HG02981 (cell line): Measurements from ENCODE around the gene C22orf31.

Experiments
- ATAC-seq: cut with Tn5 transposase; IDR thresholded peaks from one replicate; pipeline ENCODE4 v1.9.1; 2021; ENCODE audit warnings: mild to moderate bottlenecking, moderate library complexity; ENCODE audit not compliant: unreplicated experiment

The C22orf31 gene

DNA sequence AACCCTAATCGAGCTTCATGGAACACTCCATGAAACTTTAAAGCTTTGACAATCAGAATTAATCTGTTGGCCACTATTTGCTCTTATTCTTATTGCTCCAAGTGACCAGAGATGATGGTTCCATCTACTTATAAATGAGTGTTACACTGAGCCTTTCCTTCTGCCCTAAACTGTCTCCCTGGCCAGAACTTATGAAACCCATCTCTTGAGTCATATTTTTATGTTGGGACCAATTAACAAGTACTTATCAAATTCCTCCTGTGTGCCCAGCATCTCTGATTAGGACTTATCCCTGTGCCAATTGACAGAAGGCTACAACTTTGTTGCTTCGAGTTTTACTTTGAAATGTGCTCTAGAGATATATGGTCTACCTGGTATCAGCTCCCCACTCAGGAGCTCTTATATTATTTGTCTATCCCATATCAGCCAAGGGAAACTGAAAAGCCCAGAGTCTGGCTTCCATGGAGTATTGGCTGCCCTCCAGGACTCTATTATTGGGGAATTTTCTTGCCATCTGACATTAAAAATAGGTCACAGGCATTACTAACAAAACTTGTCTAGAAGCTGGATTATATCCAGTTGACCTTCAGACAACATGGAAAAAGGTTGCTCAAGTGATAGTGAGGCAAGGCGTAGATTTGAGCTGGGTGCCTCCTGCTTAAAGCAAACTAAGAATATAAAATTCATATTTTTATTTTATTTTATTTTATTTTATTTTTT lies 20.0 kb upstream of the C22orf31 start:
- ATAC-seq: no peak

DNA sequence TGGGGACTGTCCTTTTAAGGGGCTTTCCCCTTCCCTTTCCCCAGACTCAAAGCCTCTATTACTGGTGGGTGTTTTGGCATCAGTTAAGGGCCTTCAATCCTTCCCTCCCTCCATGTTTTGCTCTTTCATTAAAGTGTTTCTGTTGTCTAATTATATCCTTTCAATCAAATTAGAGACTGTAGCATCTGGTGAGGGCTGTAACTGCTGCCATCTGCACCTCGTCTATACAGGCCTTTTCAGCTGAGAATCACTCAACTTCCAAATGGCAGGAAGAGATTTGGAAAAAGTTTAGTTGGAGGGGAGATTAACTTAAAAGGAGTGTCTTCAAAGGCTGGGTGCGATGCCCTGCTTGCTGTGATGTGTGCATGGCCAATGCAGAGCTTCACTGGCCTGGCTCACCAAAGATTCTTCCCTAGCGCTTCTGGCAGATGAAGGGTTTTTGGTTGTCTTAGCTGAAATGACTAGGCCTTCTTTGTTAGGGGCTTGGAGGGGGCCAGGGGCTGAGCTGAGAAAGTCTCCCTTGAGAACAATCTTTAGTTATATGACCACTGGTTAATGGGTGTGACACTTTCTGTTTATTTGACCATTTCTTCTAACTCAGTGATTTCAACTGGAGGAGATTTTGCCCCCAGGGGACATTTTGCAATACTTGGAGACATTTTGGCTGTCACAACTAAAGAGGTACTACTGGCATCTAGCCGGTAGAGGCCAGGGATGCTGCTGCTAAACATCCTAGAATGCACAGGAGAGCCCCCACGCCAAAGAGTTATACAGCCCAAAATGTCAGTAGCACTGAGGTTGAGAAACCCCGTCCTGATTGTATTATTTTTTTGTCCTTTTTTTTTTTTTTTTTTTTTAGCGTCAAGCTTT lies 18.7 kb upstream of the C22orf31 start:
- ATAC-seq: no peak

GRCh38 chr22:29079218-29079901 lies 17.7 kb upstream of the C22orf31 start:
- no peak for ATAC-seq

- no peak for ATAC-seq
Observed at GRCh38 chr22:29078869-29079207, 17.2 kb upstream of the C22orf31 start.

DNA sequence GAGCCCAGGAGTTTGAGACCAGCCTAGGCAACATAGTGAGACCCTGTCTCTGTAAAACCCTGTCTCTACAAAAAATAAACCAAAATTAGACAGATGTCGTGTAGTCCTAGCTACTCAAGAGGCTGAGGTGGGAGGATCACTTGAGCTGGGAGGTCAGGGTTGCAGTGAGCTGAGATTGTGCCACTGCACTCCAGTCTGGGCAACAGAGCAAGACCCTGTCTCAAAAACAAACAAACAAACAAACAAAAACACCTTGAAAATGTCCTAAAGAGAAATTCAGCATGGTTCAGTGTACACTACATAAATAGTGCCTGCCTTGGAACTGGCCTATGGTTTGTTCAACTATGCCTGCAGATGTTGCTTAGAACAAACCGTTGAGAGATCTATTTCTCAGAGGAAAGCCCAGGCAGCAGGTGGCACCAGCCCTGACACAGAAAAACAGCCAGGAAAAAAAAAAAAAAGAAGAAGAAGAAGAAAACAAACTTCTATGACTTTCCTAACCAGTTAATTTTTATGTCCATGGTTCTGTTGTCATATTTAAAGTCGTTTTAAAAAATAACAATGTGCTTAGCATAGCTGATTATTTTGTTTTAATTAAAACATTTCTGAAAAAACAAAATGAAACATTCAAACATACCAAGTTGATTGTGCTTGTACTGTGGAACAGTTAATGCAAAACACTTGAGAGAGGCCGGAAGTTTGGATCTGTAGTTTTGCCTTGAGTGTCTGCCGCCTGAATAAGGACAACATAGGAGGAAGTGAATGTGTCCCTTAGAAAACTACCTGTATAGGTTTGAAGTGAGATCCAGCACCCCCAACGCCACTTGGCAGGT lies 16.6 kb upstream of the C22orf31 start:
- ATAC-seq: no peak

DNA sequence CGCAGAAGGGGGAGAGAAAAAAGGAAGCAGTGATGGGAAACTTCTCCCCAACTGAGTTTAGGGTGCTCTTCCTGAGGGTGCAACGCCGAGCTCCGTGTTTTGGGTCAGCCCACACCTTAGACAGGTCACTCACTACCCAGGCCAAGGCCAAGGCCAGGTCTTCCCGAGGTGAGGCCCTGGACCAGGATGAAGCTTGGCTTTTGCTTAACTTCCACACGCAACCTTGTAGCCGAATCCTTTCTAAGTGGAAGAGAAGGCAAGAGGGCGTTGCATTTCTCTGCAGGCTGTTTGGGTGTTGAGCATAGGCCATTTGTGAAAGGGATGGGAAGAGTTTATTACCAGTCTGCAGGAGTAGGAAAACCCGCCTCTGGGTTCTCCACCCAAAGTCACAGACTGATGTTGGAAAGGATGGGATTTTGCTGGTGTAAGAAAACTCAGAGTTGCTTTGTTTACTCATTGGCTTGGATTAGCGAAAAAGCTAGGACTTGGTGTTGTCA lies 12.7 kb upstream of the C22orf31 start:
- ATAC-seq: no peak

- no peak for ATAC-seq
Observed at GRCh38 chr22:29073618-29074275, 12.1 kb upstream of the C22orf31 start.

DNA sequence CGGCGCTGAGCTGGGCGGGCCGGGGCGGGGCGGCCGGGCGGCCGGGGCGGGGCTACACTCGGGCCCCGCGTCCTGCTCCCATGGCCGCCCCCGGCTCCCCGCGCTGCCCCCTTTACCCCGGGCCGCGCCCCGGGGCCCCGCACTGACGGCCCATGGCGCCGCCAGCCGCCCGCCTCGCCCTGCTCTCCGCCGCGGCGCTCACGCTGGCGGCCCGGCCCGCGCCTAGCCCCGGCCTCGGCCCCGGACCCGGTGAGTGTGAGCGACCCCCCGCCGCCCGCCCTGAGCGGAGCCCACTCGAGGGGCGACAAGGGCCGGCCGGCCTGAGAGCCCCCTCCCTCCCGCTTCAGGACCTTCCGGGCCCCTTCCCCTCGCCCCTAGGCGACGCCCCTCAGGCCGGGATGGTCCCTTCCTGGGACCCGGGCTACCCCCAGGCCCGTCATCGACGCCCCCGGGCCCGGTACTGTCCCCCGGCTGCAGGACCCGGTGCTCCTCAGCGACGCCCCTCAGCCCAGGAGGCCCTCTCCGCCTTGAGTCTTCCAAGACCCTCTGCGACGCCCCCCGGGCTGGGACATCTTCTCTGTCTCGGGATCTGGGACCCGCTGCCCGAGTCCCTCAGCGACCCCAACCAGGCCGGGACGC lies 11.5 kb upstream of the C22orf31 start, which contains the start of gene KREMEN1:
Gene KREMEN1 (plus strand): TSS at position 57 of the 639 bp plus-strand sequence. CDS start 96 bp downstream, at position 153.
- ATAC-seq: no peak

DNA sequence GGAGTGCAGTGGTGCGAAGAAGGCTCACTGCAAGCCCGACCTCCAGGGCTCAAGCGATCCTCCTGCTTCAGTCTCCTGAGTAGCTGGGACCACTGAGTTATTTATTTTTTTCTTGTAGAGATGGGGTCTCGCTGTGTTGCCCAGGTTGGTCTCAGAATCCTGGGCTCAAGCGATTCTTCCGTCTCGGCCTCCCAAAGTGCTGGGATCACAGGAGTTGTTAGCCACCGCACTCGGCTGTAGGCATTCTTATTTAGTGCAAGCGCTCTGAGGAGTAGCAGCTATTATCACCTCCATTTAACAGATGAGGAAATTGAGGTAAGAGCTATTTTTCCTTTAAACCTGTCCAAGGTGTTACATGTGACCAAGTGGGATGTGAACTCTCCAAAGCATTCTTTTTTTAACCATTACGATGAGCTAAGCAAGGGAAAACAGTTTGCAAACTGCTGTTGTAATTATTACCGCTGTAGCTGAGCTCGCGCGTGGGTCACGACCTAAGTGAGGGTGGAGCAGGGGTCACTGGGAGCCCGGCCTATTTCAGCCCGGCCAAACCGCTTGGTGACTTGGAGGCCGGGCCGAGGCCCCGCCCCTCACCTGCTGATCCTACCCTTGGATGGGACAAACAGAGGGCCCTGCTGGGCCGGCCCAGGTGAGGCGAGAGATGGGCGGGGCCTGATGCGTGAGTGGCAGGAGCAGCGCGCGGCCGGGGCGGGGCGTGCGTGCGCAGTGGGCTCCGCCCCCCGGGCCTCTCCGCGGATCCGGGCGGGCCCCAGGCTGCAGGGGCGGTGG lies 10.8 kb upstream of the C22orf31 start:
- ATAC-seq: peak; percentile 83

DNA sequence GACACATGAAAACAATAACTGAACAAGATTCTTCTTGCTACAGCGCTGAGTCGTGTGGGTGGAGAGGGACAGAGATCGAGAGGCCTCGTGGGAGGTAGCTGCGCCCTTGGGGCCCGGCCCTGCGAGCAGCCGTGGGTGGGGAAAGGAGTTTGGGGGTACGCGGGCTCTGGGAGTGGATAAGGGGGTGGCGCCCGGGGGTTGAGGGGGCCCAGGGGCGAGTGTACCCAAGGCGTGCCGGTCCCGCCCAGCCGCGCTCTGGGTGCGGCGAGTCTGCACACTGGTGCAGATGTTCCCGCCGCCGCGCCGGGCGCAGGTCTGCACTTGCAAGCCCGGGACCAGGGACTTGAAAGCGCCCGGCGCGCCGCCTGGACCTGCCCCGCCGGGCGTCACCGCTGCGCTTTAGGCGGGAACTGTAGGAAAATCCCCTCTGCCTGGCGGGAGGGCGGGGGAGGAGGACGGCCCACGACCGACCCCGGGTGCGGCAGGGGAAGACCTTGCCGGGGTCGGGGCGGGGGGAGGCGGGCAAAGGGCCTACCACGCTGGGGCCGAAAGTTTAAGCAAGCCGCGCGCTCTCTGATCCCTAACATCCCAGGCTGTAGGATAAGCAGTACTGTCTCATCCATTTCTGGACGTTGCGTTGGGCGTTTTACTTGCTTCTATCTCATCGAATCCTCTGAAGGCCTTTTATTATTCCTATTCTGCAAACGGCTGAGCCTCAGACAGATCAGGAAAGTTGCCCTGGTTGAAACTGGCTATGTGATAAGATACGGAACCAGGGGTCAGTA lies 9.8 kb upstream of the C22orf31 start:
- no peak for ATAC-seq

- ATAC-seq: no peak
Observed at GRCh38 chr22:29070490-29070889, 8.9 kb upstream of the C22orf31 start.

DNA sequence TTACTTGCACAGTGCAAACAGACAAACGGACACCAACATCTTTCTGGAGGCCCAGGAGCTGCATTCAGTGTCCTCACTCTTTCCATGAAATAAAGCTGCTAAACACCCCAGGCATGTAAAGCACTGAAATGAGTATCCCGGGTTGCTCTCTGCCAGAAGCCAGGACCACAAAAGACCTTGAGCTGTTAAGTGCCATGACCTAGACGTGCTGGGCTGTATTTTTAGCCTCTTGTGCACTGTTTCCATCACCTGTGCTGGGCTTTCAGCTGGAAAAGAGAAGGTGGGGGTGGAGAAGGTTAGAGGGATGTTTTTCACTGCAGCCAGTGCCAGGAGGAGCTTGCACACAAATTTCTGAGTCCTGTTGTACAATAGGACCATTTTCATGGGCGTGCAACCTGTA lies 7.8 kb upstream of the C22orf31 start:
- no peak for ATAC-seq

DNA sequence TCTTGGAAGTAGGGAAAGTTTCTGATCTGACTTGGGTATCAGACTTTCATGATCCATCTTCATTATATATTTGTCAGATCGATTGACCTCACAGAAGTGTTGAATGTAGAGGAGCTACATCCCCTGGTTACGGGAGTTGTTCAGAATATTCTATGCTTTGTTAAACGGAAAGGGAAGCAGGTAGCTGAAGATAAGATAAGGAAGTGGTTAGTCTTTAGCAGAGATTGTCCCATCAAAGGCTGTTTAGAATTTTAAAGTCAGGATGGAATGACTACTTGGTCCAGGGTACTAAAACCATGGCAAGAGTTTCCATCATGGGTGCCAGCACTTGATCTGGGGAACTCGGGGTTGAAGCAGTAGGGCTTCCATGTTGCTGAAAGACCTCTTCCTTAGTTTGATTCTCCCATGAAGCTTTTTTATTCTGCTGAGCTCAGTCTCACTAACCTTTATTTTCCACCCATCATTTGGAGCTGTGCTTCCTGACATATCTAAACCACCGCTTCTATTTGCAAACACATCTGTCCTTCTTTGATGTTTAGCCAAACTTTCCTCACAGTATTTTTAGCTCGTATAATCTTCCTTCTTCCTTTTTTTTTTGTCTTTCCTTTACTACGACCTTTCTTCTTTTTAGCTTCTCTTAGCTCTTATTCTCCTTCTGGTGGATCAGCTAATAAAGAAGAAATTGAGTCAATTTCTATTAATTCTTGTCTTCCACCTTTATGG lies 4.0 kb upstream of the C22orf31 start:
- ATAC-seq: no peak

DNA sequence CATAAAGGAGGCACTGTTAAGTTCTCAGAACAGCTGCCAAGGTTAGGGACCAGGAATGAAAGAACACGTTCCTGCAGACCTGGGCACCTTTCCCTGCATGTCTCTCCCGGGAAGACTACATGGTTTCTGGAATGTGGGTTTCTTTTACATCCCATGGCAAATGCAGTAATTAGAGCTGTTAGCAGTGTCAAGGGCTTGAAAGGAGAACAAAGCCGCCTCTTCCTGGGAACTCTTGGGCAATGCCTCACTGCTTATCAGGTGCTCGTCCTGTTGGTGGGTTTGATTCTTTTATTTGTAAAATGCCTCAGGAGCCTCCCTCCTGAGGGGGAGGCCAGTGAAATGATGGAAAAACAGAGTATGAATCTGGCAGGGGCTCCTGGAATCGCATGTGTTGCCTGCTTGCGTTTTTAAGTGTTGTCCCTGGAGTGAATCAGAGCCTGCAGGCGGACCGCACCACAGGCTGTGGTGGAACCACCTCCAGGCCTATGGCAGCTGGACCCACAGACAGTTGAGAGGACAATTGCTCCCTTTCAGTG lies 723 bp upstream of the C22orf31 start:
- no peak for ATAC-seq

DNA sequence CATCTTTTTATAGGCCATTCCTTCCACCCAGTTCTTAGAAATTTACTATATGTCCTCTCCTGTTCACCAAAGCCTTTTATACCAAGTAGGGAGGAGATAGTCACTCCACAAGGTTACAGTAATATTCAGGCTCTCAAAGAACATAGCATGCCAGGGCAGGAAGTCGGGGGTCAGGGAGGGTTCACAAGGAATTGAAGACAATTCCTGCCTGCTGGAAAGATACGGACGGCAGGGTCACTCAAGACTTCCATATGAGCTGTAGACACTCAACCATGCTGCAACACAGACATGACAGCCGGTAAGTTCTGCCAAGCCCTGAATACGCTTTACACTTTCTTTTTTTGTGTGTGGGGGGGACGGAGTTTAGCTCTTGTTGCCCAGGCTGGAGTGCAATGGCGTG lies 700 bp downstream of the C22orf31 start:
- no peak for ATAC-seq

- no peak for ATAC-seq
Observed at GRCh38 chr22:29060251-29060869, 1.3 kb downstream of the C22orf31 start.

GRCh38 chr22:29056472-29056871 lies 5.2 kb downstream of the C22orf31 start:
- ATAC-seq: no peak
